Stimulated activated CD4-positive, alpha-beta T cell treated with anti-CD3 and anti-CD28 coated beads, Interleukin-12 subunit alpha, Interleukin-12 subunit beta, amount 100 ng/mL, for 48 hours (primary cell): ENCODE measurements around the gene DNAAF1.
"Not testable (repeated sequence)": the region's sequence is repeated elsewhere in the genome, so short reads cannot be mapped to it uniquely, and the experiment has no call there.

ENCODE experiments used
- DNase-seq, 3 donors: peaks; one replicate each; pipeline ENCODE4 v3.0.0-alpha.2; 2020; ENCODE audit warnings: low read depth in 2 of 3, low spot score in 1 of 3

The DNAAF1 gene

GRCh38 chr16:84182680-84183571 lies 37.8 kb downstream of the DNAAF1 start:
- no peak for DNase-seq

- no peak for DNase-seq
These were observed 38.4 kb downstream of the DNAAF1 start for GRCh38 chr16:84183572-84183875.

GRCh38 chr16:84183911-84184591 lies 38.9 kb downstream of the DNAAF1 start:
- no peak for DNase-seq

GRCh38 chr16:84184775-84185174 lies 39.7 kb downstream of the DNAAF1 start:
- no peak for DNase-seq

GRCh38 chr16:84186685-84187437 lies 41.8 kb downstream of the DNAAF1 start, which contains the start of gene TAF1C:
TAF1C (minus strand) TSS chr16:84187057; CDS start chr16:84184988, 2,069 bp downstream.
- peak; percentile 87 to 91 (median 87) for DNase-seq

- DNase-seq: no peak
These were observed 45.8 kb downstream of the DNAAF1 start, which contains the start of gene ADAD2 for GRCh38 chr16:84190731-84191388. ADAD2 (plus strand) TSS chr16:84191157; CDS start chr16:84191231, 74 bp downstream.

- DNase-seq: no peak
These were observed 46.4 kb downstream of the DNAAF1 start for GRCh38 chr16:84191466-84191865.

- no peak for DNase-seq
These were observed 48.4 kb downstream of the DNAAF1 start for GRCh38 chr16:84193480-84193879.

GRCh38 chr16:84194018-84194417 lies 48.9 kb downstream of the DNAAF1 start:
- no peak for DNase-seq

GRCh38 chr16:84194470-84195200 lies 49.5 kb downstream of the DNAAF1 start:
- DNase-seq: no peak

GRCh38 chr16:84195201-84196093 lies 50.3 kb downstream of the DNAAF1 start:
- DNase-seq: no peak

- DNase-seq: no peak
These were observed 51.0 kb downstream of the DNAAF1 start for GRCh38 chr16:84196101-84196500.

- DNase-seq: no peak
These were observed 51.8 kb downstream of the DNAAF1 start for GRCh38 chr16:84196727-84197394.

- DNase-seq: no peak
These were observed 52.5 kb downstream of the DNAAF1 start for GRCh38 chr16:84197466-84198128.

GRCh38 chr16:84198401-84198800 lies 53.3 kb downstream of the DNAAF1 start:
- DNase-seq: no peak

- DNase-seq: no peak
These were observed 54.0 kb downstream of the DNAAF1 start for GRCh38 chr16:84199097-84199496.

- DNase-seq: no peak
These were observed 54.8 kb downstream of the DNAAF1 start for GRCh38 chr16:84199861-84200260.

- DNase-seq: not testable (repeated sequence)
These were observed 59.4 kb downstream of the DNAAF1 start for GRCh38 chr16:84204551-84204950.
